ENCODE results near the gene MIER1.

GRCh38 chr1:66938613-66939012, 13.8 kb downstream of the MIER1 start:
- TF ChIP-seq EP300 (IDR thresholded peaks at IDR 0.05): no peak
- no peak for TF ChIP-seq POLR2AphosphoS5 (IDR thresholded peaks at IDR 0.05)
- TF ChIP-seq CTCF (IDR thresholded peaks at IDR 0.05): no peak

Data from upper lobe of left lung (tissue), 4 donors.